HL-60 (cell line): ENCODE measurements around the gene MYL12A.

Source experiments
- GABPA ChIP-seq: IDR thresholded peaks from 2 replicates; pipeline ENCODE4 v1.6.1; 2012; ENCODE audit warnings: low read depth
- POLR2AphosphoS5 ChIP-seq: IDR thresholded peaks from 2 replicates; pipeline ENCODE4 v1.6.1; 2012; ENCODE audit warnings: low read depth
- SPI1 ChIP-seq: IDR thresholded peaks from 2 replicates; pipeline ENCODE4 v1.6.1; 2012; ENCODE audit warnings: low read depth, mild to moderate bottlenecking, borderline replicate concordance
- TF ChIP-seq, protein P1 (sequence below): IDR thresholded peaks from one replicate; pipeline ENCODE4 v1.5.1; 2011; ENCODE audit warnings: low read length, control low read depth, inconsistent platforms; ENCODE audit not compliant: insufficient read depth
- TF ChIP-seq, protein P2 (sequence below): IDR thresholded peaks from 2 replicates; pipeline ENCODE4 v1.6.1; 2012; ENCODE audit warnings: low read depth; ENCODE audit not compliant: insufficient replicate concordance

GRCh38 chr18:3283253-3283863 is 35.8 kb downstream of the MYL12A start:
- TF ChIP-seq SPI1 (no peak), POLR2AphosphoS5 (no peak), GABPA (no peak)
- TF ChIP-seq, protein P1, sequence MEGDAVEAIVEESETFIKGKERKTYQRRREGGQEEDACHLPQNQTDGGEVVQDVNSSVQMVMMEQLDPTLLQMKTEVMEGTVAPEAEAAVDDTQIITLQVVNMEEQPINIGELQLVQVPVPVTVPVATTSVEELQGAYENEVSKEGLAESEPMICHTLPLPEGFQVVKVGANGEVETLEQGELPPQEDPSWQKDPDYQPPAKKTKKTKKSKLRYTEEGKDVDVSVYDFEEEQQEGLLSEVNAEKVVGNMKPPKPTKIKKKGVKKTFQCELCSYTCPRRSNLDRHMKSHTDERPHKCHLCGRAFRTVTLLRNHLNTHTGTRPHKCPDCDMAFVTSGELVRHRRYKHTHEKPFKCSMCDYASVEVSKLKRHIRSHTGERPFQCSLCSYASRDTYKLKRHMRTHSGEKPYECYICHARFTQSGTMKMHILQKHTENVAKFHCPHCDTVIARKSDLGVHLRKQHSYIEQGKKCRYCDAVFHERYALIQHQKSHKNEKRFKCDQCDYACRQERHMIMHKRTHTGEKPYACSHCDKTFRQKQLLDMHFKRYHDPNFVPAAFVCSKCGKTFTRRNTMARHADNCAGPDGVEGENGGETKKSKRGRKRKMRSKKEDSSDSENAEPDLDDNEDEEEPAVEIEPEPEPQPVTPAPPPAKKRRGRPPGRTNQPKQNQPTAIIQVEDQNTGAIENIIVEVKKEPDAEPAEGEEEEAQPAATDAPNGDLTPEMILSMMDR = no peak
- TF ChIP-seq, protein P2, sequence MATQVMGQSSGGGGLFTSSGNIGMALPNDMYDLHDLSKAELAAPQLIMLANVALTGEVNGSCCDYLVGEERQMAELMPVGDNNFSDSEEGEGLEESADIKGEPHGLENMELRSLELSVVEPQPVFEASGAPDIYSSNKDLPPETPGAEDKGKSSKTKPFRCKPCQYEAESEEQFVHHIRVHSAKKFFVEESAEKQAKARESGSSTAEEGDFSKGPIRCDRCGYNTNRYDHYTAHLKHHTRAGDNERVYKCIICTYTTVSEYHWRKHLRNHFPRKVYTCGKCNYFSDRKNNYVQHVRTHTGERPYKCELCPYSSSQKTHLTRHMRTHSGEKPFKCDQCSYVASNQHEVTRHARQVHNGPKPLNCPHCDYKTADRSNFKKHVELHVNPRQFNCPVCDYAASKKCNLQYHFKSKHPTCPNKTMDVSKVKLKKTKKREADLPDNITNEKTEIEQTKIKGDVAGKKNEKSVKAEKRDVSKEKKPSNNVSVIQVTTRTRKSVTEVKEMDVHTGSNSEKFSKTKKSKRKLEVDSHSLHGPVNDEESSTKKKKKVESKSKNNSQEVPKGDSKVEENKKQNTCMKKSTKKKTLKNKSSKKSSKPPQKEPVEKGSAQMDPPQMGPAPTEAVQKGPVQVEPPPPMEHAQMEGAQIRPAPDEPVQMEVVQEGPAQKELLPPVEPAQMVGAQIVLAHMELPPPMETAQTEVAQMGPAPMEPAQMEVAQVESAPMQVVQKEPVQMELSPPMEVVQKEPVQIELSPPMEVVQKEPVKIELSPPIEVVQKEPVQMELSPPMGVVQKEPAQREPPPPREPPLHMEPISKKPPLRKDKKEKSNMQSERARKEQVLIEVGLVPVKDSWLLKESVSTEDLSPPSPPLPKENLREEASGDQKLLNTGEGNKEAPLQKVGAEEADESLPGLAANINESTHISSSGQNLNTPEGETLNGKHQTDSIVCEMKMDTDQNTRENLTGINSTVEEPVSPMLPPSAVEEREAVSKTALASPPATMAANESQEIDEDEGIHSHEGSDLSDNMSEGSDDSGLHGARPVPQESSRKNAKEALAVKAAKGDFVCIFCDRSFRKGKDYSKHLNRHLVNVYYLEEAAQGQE = no peak
